Hair follicular keratinocyte (primary cell): ENCODE data around the gene KRTAP24-1. TPM values are rescaled to one million over a fixed set of nuclear protein-coding genes. Genes with fewer than 3 reads are reported as not detected.

Experiments used
- total RNA-seq: library from RNA; depleted of rRNA; stranded (reverse); fragments of >200 nt; gene quantifications from 2 replicates; pipeline ENCODE4 v1.2.3, GENCODE V29; 2015

The KRTAP24-1 gene
- total RNA-seq = not detected in 2 replicates

DNA sequence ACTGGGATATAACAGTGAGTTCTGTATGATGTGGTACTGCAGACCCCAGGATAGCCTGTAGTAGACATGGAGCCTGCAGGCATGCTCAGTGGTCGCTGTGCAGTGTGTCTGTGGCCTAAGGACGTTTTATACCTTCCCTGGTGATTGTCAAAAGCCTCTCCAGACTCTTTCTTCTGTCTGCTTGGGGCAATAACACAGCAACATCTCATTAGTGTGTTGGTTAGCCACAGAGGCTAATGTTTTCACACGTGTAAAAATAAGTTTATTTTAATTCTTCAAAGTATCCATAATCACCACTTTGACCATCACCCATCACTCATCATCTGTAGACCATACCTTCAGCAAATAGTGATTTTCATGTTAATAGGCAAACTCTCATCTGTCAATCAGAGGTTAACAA is at the start of gene KRTAP24-1:
TSS of gene KRTAP24-1 (minus strand) at position 101 of the 400 bp plus-strand sequence. CDS start at position 83, 18 bp downstream.

GRCh38 chr21:30320215-30320614 is 37.5 kb upstream of the KRTAP24-1 start, which contains the start of gene KRTAP26-1:
KRTAP26-1 (minus strand) TSS chr21:30320315; CDS start chr21:30320035, 280 bp downstream.

DNA sequence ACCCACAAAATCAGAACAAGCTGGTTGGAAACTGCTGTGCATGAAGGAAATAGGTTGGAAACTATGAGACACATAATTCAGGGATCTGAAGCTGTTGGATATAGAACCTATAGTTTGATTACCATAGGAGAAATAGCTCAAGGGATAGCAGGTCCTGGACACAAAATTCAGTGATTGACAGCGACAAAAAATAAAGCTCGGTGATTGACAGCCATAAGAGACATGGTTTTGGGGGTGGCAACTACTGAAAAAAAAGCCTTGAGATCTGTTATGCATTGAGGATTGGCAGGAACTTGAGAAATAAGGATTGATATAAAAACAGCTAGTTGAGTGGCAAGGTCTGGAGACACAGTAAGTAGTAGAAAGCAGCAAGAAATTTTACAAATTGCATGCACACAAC is 6.5 kb upstream of the KRTAP24-1 start, which contains the start of gene KRTAP25-1:
TSS of gene KRTAP25-1 (minus strand) at position 300 of the 400 bp plus-strand sequence. CDS start at position 276, 24 bp downstream.

Other genes starting within 250 kb of the KRTAP24-1 start
- not detected in 2 replicates for gene CLDN17, start 116.1 kb downstream of the KRTAP24-1 start, total RNA-seq
- not detected in 2 replicates for gene CLDN8, start 66.9 kb downstream of the KRTAP24-1 start, total RNA-seq
- gene KRTAP25-1, start 6.6 kb upstream of the KRTAP24-1 start, total RNA-seq = not detected in 2 replicates
- gene KRTAP26-1, start 37.4 kb upstream of the KRTAP24-1 start, total RNA-seq = not detected in 2 replicates
- gene KRTAP27-1, start 54.7 kb upstream of the KRTAP24-1 start, total RNA-seq = not detected in 2 replicates
- not detected in 2 replicates for gene KRTAP23-1, start 65.7 kb upstream of the KRTAP24-1 start, total RNA-seq
- gene KRTAP13-2, start 89.3 kb upstream of the KRTAP24-1 start, total RNA-seq = not detected in 2 replicates
- gene KRTAP13-1, start 113.1 kb upstream of the KRTAP24-1 start, total RNA-seq = not detected in 2 replicates
- gene KRTAP13-3, start 143.0 kb upstream of the KRTAP24-1 start, total RNA-seq = not detected in 2 replicates
- not detected in 2 replicates for gene KRTAP13-4, start 147.3 kb upstream of the KRTAP24-1 start, total RNA-seq
- not detected in 2 replicates for gene KRTAP15-1, start 157.3 kb upstream of the KRTAP24-1 start, total RNA-seq
- gene KRTAP19-1, start 197.4 kb upstream of the KRTAP24-1 start, total RNA-seq = not detected in 2 replicates
- gene KRTAP19-2, start 204.5 kb upstream of the KRTAP24-1 start, total RNA-seq = not detected in 2 replicates
- gene KRTAP19-3, start 209.1 kb upstream of the KRTAP24-1 start, total RNA-seq = not detected in 2 replicates
- gene KRTAP19-4, start 214.2 kb upstream of the KRTAP24-1 start, total RNA-seq = not detected in 2 replicates
- gene KRTAP19-5, start 219.2 kb upstream of the KRTAP24-1 start, total RNA-seq = not detected in 2 replicates